HepG2 (cell line): ENCODE measurements around the gene TRIO. TPM values are rescaled to one million over a fixed set of nuclear protein-coding genes. Genes with fewer than 3 reads are reported as not detected.

Experiments
- ATAC-seq: fragments of 200-7000 bp; cut with Tn5 transposase; 3 replicates; pipeline ENCODE4 v1.9.1; 2020; ENCODE audit warnings: mild to moderate bottlenecking, moderate library complexity
- BruUV-seq: library from RNA; stranded (reverse); fragments of 400-500 nt; replicated peaks from 2 replicates; lab custom pipeline; 2021; lab: Mats Ljungman, UMichigan
- CTCF ChIA-PET: fragments of 300-600 bp; formaldehyde crosslinking; extraction: SDS; loops from one replicate; lab custom pipeline; 2021; ENCODE audit warnings: low total read pairs, inconsistent platforms, low intra/inter-chr PET ratio; lab: Yijun Ruan, JAX
- POLR2A ChIA-PET: fragments of 350-600 bp; sonication (Branson Sonifier 250); formaldehyde crosslinking; loops from one replicate; lab custom pipeline; 2020; ENCODE audit warnings: antibody characterized with exemption, inconsistent platforms; lab: Yijun Ruan, JAX
- DNase-seq: peaks from one replicate; pipeline ENCODE4 v3.0.0-alpha.2; 2015; ENCODE audit warnings: low spot score
- FAIRE-seq: peaks from 3 replicates; lab custom pipeline; 2011; peaks lifted over from hg19 to GRCh38; lab: Jason Lieb, UNC
- H2AFZ ChIP-seq: one replicate; pipeline ENCODE4 v1.6.1; 2011; ENCODE audit warnings: low read length, inconsistent platforms
- H3K27ac ChIP-seq: fragments of 300-600 bp; 3 replicates; pipeline ENCODE4 v1.8.0; 2011; ENCODE audit warnings: mixed run types, mild to moderate bottlenecking, mixed read lengths, low read length, inconsistent platforms; ENCODE audit not compliant: insufficient read depth; ENCODE audit errors: extremely low read length
- H3K27me3 ChIP-seq, 2 experiments: fragments of 200-600 bp in 1 of 2; 2 replicates in 1 of 2; 3 replicates in 1 of 2; pipeline versions ENCODE4 v1.6.0 to v1.8.0; 2011; ENCODE audit warnings: low read length in 2 of 2, mild to moderate bottlenecking in 2 of 2, moderate library complexity in 2 of 2, inconsistent platforms in 1 of 2; ENCODE audit not compliant: insufficient read depth in 2 of 2, control insufficient read depth in 1 of 2
- H3K36me3 ChIP-seq, 2 experiments: fragments of 200-600 bp in 1 of 2; replicated peaks in 1 of 2; 2 replicates in 1 of 2; 3 replicates in 1 of 2; pipeline versions ENCODE4 v1.5.1 to v1.8.0; 2011; ENCODE audit warnings: low read length in 2 of 2, inconsistent platforms in 1 of 2; ENCODE audit not compliant: insufficient read depth in 2 of 2, control insufficient read depth in 1 of 2
- H3K4me1 ChIP-seq: 2 replicates; pipeline ENCODE4 v1.5.1; 2012; ENCODE audit warnings: low read length, inconsistent platforms; ENCODE audit not compliant: insufficient read depth
- H3K4me2 ChIP-seq: 2 replicates; pipeline ENCODE4 v1.6.0; 2011; ENCODE audit warnings: low read depth, low read length, inconsistent platforms
- H3K4me3 ChIP-seq, 3 experiments: fragments of 200-600 bp in 1 of 3; sonication (generic), shearing (Covaris generic) in 1 of 3; replicated peaks in 1 of 3; 2 replicates each; pipeline ENCODE4 v1.5.1; 2011 to 2016; ENCODE audit warnings: low read length in 3 of 3, inconsistent platforms in 2 of 3, low read depth in 2 of 3, mild to moderate bottlenecking in 2 of 3, control low read depth in 1 of 3, mixed read lengths in 1 of 3; ENCODE audit not compliant: insufficient read depth in 1 of 3
- H3K79me2 ChIP-seq: one replicate; pipeline ENCODE4 v1.6.1; 2011; ENCODE audit warnings: low read length, inconsistent platforms; ENCODE audit not compliant: insufficient read depth
- H3K9ac ChIP-seq: 2 replicates; pipeline ENCODE4 v1.6.0; 2011; ENCODE audit warnings: mild to moderate bottlenecking, low read depth, low read length, inconsistent platforms; ENCODE audit not compliant: insufficient read depth
- H3K9me3 ChIP-seq: 2 replicates; pipeline ENCODE4 v1.5.1; 2012; ENCODE audit warnings: mild to moderate bottlenecking, low read length
- H4K20me1 ChIP-seq: 2 replicates; pipeline ENCODE4 v1.6.0; 2011; ENCODE audit warnings: inconsistent platforms, mild to moderate bottlenecking, low read length, moderate library complexity; ENCODE audit not compliant: insufficient read depth
- KAT2B ChIP-seq: fragments of 150-350 bp; IDR thresholded peaks from 2 replicates; pipeline ENCODE4 v1.6.1; 2014; ENCODE audit warnings: low read depth, low read length, borderline replicate concordance
- MAFK ChIP-seq, 2 experiments: IDR thresholded peaks in 1 of 2; conservative IDR thresholded peaks in 1 of 2; 2 replicates each; pipeline ENCODE4 v1.6.1; 2011; ENCODE audit warnings: improper control_type of control experiment in 2 of 2, low read length in 2 of 2
- MAZ ChIP-seq, 2 experiments: sonication (generic) in 1 of 2; formaldehyde crosslinking in 1 of 2; IDR thresholded peaks; 2 replicates each; pipeline versions ENCODE4 v1.5.0 to v1.6.1; 2012 to 2020; ENCODE audit warnings: low read depth in 2 of 2, mild to moderate bottlenecking in 2 of 2, borderline replicate concordance in 1 of 2, improper control_type of control experiment in 1 of 2, low read length in 1 of 2, missing genetic modification reagents in 1 of 2, moderate library complexity in 1 of 2
- MYC ChIP-seq: sonication (generic); formaldehyde crosslinking; IDR thresholded peaks from 2 replicates; pipeline ENCODE4 v1.9.0; 2021; ENCODE audit warnings: missing genetic modification reagents, borderline replicate concordance
- RARA ChIP-seq: IDR thresholded peaks from 2 replicates; pipeline ENCODE4 v1.6.1; 2016; ENCODE audit warnings: missing genetic modification reagents, missing compliant biosample characterization
- WGBS: methylation state at CpG from one replicate; pipeline ENCODE4 v1.1.6; 2017; ENCODE audit warnings: low lambda C conversion rate; 5-methylcytosine and 5-hydroxymethylcytosine counted together
- in situ Hi-C: cut with HindIII; loops from 2 replicates; pipeline ENCODE4 v1.10.0; 2017; ENCODE audit warnings: low pct_unique_long_range_greater_than_20kb; ENCODE audit not compliant: extremely low pct_ligation_motif_present
- intact Hi-C: fragments of 100-400 bp; cut with micrococcal nuclease; formaldehyde crosslinking; loops from one replicate; pipeline ENCODE4 v1.10.0; 2022; ENCODE audit not compliant: unreplicated experiment
- polyA plus RNA-seq, 8 experiments: library from polyadenylated mRNA; depleted of rRNA in 3 of 8; stranded (reverse) in 7 of 8; unstranded in 1 of 8; fragments of >200 nt; fragmentation: Illumina TruSeq in 4 of 8; extraction: Trizol in 4 of 8; gene quantifications; 2 replicates each; pipeline versions ENCODE4 v1.2.1 to v1.2.3, GENCODE V29; 2011 to 2016; ENCODE audit warnings: low read depth in 4 of 8, missing spikeins in 1 of 8, mixed read lengths in 1 of 8; ENCODE audit not compliant: insufficient read depth in 1 of 8
- total RNA-seq, 5 experiments: library from RNA; depleted of rRNA; stranded (reverse); fragments of >200 nt; fragmentation: Illumina TruSeq; extraction: Trizol; gene quantifications; 2 replicates each; pipeline ENCODE4 v1.2.3, GENCODE V29; 2016; ENCODE audit warnings: low read depth in 1 of 5
- TF ChIP-seq, protein P1 (sequence below): sonication (generic); formaldehyde crosslinking; IDR thresholded peaks from 2 replicates; pipeline ENCODE4 v1.5.0; 2020; ENCODE audit warnings: missing genetic modification reagents
- TF ChIP-seq, protein P2 (sequence below): sonication (generic); formaldehyde crosslinking; IDR thresholded peaks from 2 replicates; pipeline ENCODE4 v1.4.0; 2020; ENCODE audit warnings: missing genetic modification reagents
- TF ChIP-seq, protein P3 (sequence below): sonication (generic); formaldehyde crosslinking; IDR thresholded peaks from 2 replicates; pipeline ENCODE4 v1.4.0; 2020; ENCODE audit warnings: low read depth, mild to moderate bottlenecking, missing genetic modification reagents

TRIO gene
- total and polyA plus RNA-seq, 2 of the 13 experiments (the other 11 are each of a cell fraction or from before 2014, with no cell fraction given): 45.2 to 45.9 TPM

DNA sequence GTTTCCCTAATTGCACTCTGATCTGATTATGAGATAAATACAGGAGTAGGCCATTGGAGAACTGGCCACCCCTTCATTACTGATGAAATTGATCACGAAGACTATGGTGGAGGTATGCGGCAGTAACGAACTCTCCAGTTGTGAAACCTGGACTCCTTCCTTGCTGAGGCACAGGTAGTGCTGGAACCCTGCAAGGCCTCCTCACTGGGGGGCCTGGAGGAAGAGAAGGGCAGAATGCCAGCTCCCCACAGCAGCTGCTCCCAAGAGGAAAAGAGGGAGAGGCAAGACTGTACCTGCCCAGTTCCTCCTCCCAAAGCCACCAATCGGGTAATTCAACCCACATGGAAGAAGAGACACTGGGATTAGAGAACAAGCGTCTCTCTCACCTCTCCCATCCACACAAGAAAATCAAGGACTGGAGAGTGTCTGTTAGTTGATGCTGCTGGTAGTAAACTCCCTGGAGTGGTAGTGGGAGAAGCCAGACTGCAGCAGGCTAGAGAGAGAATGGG, 19.1 kb upstream of the TRIO start:
- Histone ChIP-seq H3K9ac (no peak overlapping the region), H3K4me3 (no peak overlapping the region)
- no peak for ATAC-seq
- TF ChIP-seq, protein P1, sequence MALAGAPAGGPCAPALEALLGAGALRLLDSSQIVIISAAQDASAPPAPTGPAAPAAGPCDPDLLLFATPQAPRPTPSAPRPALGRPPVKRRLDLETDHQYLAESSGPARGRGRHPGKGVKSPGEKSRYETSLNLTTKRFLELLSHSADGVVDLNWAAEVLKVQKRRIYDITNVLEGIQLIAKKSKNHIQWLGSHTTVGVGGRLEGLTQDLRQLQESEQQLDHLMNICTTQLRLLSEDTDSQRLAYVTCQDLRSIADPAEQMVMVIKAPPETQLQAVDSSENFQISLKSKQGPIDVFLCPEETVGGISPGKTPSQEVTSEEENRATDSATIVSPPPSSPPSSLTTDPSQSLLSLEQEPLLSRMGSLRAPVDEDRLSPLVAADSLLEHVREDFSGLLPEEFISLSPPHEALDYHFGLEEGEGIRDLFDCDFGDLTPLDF: no peak
- TF ChIP-seq, protein P2, sequence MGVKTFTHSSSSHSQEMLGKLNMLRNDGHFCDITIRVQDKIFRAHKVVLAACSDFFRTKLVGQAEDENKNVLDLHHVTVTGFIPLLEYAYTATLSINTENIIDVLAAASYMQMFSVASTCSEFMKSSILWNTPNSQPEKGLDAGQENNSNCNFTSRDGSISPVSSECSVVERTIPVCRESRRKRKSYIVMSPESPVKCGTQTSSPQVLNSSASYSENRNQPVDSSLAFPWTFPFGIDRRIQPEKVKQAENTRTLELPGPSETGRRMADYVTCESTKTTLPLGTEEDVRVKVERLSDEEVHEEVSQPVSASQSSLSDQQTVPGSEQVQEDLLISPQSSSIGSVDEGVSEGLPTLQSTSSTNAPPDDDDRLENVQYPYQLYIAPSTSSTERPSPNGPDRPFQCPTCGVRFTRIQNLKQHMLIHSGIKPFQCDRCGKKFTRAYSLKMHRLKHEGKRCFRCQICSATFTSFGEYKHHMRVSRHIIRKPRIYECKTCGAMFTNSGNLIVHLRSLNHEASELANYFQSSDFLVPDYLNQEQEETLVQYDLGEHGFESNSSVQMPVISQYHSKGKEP (CRISPR knock-in tag): no peak
- TF ChIP-seq RARA (CRISPR knock-in tag) (no peak), MAFK (conservative IDR thresholded peaks at IDR 0.05 in 1 of 2, IDR thresholded peaks at IDR 0.05 in 1 of 2; ENCODE audit: low read length in 2 of 2) (no peak), MAZ (IDR thresholded peaks at IDR 0.05; ENCODE audit: borderline replicate concordance, low read depth, low read length) (no peak), MAZ (CRISPR knock-in tag; IDR thresholded peaks at IDR 0.05; ENCODE audit: low read depth) (no peak), MYC (CRISPR knock-in tag) (no peak), KAT2B (no peak)
- TF ChIP-seq, protein P3, sequence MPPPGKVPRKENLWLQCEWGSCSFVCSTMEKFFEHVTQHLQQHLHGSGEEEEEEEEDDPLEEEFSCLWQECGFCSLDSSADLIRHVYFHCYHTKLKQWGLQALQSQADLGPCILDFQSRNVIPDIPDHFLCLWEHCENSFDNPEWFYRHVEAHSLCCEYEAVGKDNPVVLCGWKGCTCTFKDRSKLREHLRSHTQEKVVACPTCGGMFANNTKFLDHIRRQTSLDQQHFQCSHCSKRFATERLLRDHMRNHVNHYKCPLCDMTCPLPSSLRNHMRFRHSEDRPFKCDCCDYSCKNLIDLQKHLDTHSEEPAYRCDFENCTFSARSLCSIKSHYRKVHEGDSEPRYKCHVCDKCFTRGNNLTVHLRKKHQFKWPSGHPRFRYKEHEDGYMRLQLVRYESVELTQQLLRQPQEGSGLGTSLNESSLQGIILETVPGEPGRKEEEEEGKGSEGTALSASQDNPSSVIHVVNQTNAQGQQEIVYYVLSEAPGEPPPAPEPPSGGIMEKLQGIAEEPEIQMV (CRISPR knock-in tag): no peak
- TF ChIP-seq, all 625 proteins: peak for 0
- Histone ChIP-seq H3K9me3 (no peaks in the 10 kb centered on the region), H3K27me3 (peaks cover 2 to 15% of the 10 kb centered on the region in 2 experiments; a peak in 3 of 5 replicates), H3K4me2 (no peak overlapping the region), H3K36me3 (no peaks in the 10 kb centered on the region), H2AFZ (no peak overlapping the region), H3K79me2 (no peaks in the 10 kb centered on the region), H4K20me1 (no peaks in the 10 kb centered on the region), H3K4me1 (peaks cover 3% of the 10 kb centered on the region; the same call in 1 of the 2 replicates), H3K27ac (no peak overlapping the region)
- FAIRE-seq (no peak), DNase-seq (no peak)
- ChIA-PET CTCF (no interaction called here), POLR2A (no interaction called here)
- no TSS peak for BruUV-seq
- in situ Hi-C loops: no loop called here
- 71% methylated on average over 5 of the region's 5 CpGs for WGBS
- intact Hi-C loops: no loop called here
